HG02763 (cell line): Measurements from ENCODE around the gene STX19.
"Not testable (repeated sequence)": the region's sequence is repeated elsewhere in the genome, so short reads cannot be mapped to it uniquely, and the experiment has no call there.

Experiments used
- ATAC-seq: cut with Tn5 transposase; IDR thresholded peaks from one replicate; pipeline ENCODE4 v1.9.1; 2021; ENCODE audit warnings: mild to moderate bottlenecking, moderate library complexity; ENCODE audit not compliant: unreplicated experiment

The STX19 gene

GRCh38 chr3:94028093-94028837 lies at the start of gene STX19:
STX19 (minus strand) TSS chr3:94028597; CDS start chr3:94015269, 13,328 bp downstream.
- no peak for ATAC-seq

- ATAC-seq, result no peak
These were observed 47.7 kb upstream of the STX19 start for GRCh38 chr3:94076055-94076454.

GRCh38 chr3:94071713-94072284 lies 43.4 kb upstream of the STX19 start:
- ATAC-seq, result peak; percentile 81

- ATAC-seq, result peak; percentile 53
These were observed 42.0 kb upstream of the STX19 start for GRCh38 chr3:94070341-94070911.

GRCh38 chr3:94069194-94069813 lies 40.9 kb upstream of the STX19 start:
- ATAC-seq, result no peak

- ATAC-seq, result no peak
These were observed 38.4 kb upstream of the STX19 start for GRCh38 chr3:94066506-94067500.

- no peak for ATAC-seq
These were observed 37.6 kb upstream of the STX19 start for GRCh38 chr3:94065819-94066480.

- no peak for ATAC-seq
These were observed 36.7 kb upstream of the STX19 start for GRCh38 chr3:94065122-94065521.

- no peak for ATAC-seq
These were observed 36.0 kb upstream of the STX19 start for GRCh38 chr3:94064243-94064860.

GRCh38 chr3:94063496-94064119 lies 35.2 kb upstream of the STX19 start:
- no peak for ATAC-seq

- ATAC-seq, result peak; percentile 93
These were observed 34.4 kb upstream of the STX19 start, which contains the start of the genes DHFR2 and NSUN3 for GRCh38 chr3:94062513-94063404. DHFR2 (minus strand) TSS chr3:94062916; CDS start chr3:94061511, 1,405 bp downstream. NSUN3 (plus strand) TSS chr3:94063061; CDS start chr3:94063127, 66 bp downstream.

GRCh38 chr3:94061297-94061696 lies 32.9 kb upstream of the STX19 start:
- no peak for ATAC-seq

GRCh38 chr3:94050546-94050945 lies 22.1 kb upstream of the STX19 start:
- ATAC-seq, result no peak

GRCh38 chr3:94049267-94049666 lies 20.9 kb upstream of the STX19 start:
- ATAC-seq, result no peak

- ATAC-seq, result no peak
These were observed 18.1 kb upstream of the STX19 start for GRCh38 chr3:94046533-94046932.

GRCh38 chr3:94044100-94044936 lies 15.9 kb upstream of the STX19 start:
- ATAC-seq, result not testable (repeated sequence)

GRCh38 chr3:94043285-94043684 lies 14.9 kb upstream of the STX19 start:
- no peak for ATAC-seq
